Activated T-helper 1 cell treated with Interleukin-2 at 50 U/mL for 16 hours (primary cell): ENCODE measurements around the gene ACSL1.
A peak's percentile ranks its signal among the peaks of the same experiment; 100 is the strongest.
"Not testable (repeated sequence)": the region's sequence is repeated elsewhere in the genome, so short reads cannot be mapped to it uniquely, and the experiment has no call there.

ENCODE experiments used
- DNase-seq: peaks from one replicate; pipeline ENCODE4 v3.0.0-alpha.2; 2020; ENCODE audit warnings: low read depth

The ACSL1 gene

DNA sequence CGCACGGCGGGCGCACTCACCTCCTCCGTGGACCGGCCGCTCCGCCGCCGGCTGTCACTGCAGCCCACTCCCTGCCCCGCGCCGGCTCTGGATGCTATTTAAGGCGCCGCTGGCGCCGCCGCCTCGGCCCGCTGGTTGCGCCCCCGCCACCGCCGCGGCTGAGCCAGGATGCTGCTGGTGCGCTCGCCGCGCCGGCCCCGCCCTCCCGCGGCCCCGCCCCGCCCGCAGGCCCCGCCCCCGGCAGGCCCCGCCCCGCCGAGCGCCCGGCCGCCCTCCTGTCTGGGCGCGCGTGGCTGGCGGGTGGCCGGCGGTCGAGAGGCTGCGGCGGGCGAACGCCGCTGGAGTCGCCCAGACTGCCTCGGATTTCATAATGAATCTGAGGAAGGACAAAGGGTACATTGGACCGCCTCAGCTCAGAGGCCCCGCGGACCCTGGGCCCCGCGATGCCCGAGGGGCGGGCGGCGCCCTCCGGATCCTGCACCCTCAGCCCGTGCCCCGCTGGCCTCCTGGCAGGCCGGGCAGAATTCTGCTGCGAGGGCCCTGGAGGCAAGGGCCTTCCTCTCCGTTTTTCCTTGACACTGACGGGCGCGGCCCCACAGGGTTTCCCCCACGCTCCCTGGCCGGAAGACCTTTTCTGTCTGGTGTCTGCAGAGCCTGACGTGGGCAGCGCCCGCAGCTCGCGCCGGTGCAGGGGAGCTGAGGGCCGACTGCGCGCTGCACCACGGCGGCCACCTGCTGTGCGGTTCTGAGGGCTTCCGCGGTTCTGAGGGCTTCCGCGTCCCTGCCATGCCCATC, at the start of gene ACSL1:
Gene ACSL1, minus strand, starts transcription at position 73 of the 795 bp plus-strand sequence. CDS start 22,454 bp downstream, outside the sequence.
- DNase-seq, result peak; percentile 68

GRCh38 chr4:184873054-184873453, 47.3 kb upstream of the ACSL1 start:
- DNase-seq, result no peak

- DNase-seq, result no peak
These were observed 45.0 kb upstream of the ACSL1 start for GRCh38 chr4:184870718-184871117.

- no peak for DNase-seq
These were observed 42.9 kb upstream of the ACSL1 start for GRCh38 chr4:184868623-184869022.

- no peak for DNase-seq
These were observed 38.1 kb upstream of the ACSL1 start for GRCh38 chr4:184863916-184864315.

GRCh38 chr4:184861047-184861446, 35.3 kb upstream of the ACSL1 start:
- DNase-seq, result no peak

- DNase-seq, result no peak
These were observed 34.4 kb upstream of the ACSL1 start for GRCh38 chr4:184860018-184860779.

GRCh38 chr4:184857441-184858121, 31.8 kb upstream of the ACSL1 start:
- no peak for DNase-seq

DNA sequence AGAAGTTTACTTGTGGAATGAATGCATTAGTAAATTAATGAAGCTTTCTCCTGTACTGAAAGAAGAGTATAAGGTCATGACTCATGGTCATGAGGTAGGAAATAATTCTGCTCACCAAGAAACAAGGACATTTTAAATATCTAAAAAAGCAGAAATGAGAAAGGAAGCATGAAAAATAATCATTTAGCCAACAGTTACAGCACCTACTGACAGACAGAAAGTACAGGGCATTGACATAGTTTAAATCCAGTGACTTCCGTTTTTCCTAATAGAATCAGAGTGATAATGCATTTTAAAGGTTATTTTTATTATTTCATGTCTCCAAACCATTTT, 30.5 kb upstream of the ACSL1 start:
- DNase-seq, result no peak

DNA sequence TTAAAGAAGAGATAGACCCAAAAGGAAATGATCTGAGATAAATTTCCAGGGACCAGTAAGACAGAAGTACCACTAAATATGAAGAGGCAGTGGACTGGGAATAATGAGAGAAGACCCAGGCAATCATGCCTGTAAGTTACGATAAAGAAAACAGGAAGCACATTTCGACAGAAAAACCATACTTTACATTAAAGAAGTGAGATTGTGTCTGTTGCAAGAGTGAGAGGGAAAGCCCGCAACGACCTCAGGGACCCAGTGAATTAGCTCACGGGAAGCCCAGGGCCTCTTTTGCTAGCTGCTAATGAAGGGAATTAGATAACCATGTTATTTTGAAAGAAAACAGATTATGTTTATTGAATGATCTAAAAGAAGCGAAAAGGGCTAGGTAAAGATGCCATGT, 28.9 kb upstream of the ACSL1 start:
- no peak for DNase-seq

- DNase-seq, result no peak
These were observed 27.7 kb upstream of the ACSL1 start for GRCh38 chr4:184853436-184853835.

- no peak for DNase-seq
These were observed 26.1 kb upstream of the ACSL1 start for GRCh38 chr4:184851886-184852285.

DNA sequence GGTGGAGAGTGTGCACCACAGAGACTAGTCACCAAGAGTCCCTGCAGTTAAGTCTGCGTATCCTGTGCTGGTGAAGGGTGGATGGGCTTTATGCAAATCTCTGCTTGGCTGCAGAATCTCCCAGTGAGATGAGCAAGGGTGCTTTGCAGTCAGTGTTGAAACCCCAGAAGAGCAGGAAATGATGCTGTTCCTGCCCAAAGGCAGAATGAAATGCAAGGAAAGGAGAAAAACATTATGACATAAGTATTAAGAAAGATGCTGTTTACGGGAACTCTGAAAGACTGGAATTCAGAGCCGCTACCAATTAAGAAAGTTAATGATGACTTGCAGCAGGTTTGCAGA, 25.4 kb upstream of the ACSL1 start:
- DNase-seq, result no peak

GRCh38 chr4:184850431-184851199, 24.8 kb upstream of the ACSL1 start:
- no peak for DNase-seq

GRCh38 chr4:184850018-184850417, 24.2 kb upstream of the ACSL1 start:
- DNase-seq, result no peak

GRCh38 chr4:184849185-184849584, 23.4 kb upstream of the ACSL1 start:
- DNase-seq, result no peak

DNA sequence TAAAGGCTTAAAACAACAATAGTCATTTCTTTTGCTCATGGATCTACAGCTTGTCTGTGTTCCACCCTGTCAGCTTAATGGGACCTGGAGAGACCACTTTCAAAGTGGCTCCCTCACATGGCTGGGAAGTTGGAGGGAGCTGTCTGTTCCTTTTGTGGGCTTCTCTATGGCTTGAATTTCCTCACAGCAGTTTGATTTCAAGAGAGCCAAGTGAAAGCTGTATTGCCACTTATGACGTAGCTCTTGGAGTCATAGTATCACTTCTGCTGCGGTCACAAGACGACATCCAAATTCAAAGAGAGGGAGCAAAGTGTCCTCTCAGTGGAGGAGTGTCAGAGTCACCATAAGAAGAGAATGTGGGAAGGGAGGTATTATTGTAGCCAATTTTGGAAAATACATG, 22.7 kb upstream of the ACSL1 start:
- no peak for DNase-seq

GRCh38 chr4:184846531-184846930, 20.8 kb upstream of the ACSL1 start:
- no peak for DNase-seq

DNA sequence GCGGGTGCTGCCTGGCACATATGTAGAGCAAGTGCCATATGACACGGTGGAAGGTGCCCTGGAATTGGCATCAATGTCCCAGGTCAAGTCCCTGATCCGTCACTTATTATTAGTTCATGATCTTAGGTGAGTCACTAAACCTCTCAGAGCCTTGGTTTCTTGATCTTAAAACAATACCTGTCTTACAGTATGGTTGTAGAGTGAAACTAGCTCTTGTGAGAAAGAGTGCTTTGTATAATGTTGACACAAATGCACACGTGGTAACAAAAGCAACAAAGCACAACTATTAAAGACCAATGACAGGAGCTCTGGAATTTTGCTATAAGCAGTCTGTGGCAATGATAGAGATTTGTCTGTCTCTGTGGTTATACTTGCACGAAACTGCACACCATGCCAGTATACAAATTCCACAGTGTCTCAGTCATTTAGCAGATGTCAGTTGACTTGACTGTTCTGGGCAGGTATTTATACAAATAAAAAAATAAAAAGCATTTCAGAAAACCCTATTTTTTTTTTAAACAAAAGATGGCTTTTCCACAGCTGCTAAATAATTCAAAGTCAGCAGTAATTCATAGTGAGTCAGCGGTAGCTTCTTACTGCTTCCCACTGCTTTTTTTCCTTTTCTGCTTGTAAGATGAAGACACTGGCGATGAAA, 19.7 kb upstream of the ACSL1 start:
- no peak for DNase-seq

- no peak for DNase-seq
These were observed 19.0 kb upstream of the ACSL1 start for GRCh38 chr4:184844742-184845141.

GRCh38 chr4:184843984-184844554, 18.3 kb upstream of the ACSL1 start:
- DNase-seq, result no peak

DNA sequence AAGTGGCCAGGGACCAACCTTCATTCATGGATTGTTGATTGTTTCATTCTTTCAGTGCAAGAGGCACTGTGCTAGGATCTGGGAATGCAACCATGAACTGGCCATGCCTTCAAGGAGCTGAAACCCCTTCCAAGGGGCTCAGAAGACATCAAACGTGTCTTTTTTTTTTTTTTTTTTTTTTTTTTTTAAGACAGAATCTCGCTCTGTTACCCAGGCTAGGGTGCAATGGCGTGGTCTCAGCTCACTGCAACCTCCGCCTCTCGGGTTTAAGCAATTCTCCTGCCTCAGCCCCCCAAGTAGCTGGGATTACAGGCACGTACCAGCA, 13.3 kb upstream of the ACSL1 start:
- not testable (repeated sequence) for DNase-seq
